Measurements from ENCODE around the gene ZNF665.

- TF ChIP-seq, protein P1, sequence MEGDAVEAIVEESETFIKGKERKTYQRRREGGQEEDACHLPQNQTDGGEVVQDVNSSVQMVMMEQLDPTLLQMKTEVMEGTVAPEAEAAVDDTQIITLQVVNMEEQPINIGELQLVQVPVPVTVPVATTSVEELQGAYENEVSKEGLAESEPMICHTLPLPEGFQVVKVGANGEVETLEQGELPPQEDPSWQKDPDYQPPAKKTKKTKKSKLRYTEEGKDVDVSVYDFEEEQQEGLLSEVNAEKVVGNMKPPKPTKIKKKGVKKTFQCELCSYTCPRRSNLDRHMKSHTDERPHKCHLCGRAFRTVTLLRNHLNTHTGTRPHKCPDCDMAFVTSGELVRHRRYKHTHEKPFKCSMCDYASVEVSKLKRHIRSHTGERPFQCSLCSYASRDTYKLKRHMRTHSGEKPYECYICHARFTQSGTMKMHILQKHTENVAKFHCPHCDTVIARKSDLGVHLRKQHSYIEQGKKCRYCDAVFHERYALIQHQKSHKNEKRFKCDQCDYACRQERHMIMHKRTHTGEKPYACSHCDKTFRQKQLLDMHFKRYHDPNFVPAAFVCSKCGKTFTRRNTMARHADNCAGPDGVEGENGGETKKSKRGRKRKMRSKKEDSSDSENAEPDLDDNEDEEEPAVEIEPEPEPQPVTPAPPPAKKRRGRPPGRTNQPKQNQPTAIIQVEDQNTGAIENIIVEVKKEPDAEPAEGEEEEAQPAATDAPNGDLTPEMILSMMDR (conservative IDR thresholded peaks at IDR 0.05 in 1 of 2, IDR thresholded peaks at IDR 0.05 in 1 of 2; ENCODE audit: low read depth in 1 of 2, low read length in 2 of 2), result no peak
- no peak for TF ChIP-seq EZH2 (IDR thresholded peaks at IDR 0.05; ENCODE audit: low read length, missing control alignments)
Measured at GRCh38 chr19:53123400-53123799, 69.8 kb downstream of the ZNF665 start.
